GM06990 (cell line): ENCODE measurements around the gene SMYD1.

Experiments used
- DNase-seq: peaks from one replicate; pipeline ENCODE4 v3.0.0-alpha.2; 2011; ENCODE audit not compliant: insufficient read length; ENCODE audit errors: extremely low read depth
- H3K27me3 ChIP-seq: replicated peaks from 2 replicates; pipeline ENCODE4 v1.6.0; 2011; ENCODE audit warnings: low read length; ENCODE audit not compliant: control insufficient read depth, insufficient read depth
- H3K36me3 ChIP-seq: 2 replicates; pipeline ENCODE4 v1.5.1; 2011; ENCODE audit warnings: low read length; ENCODE audit not compliant: control insufficient read depth, insufficient read depth
- H3K4me3 ChIP-seq: replicated peaks from 2 replicates; pipeline ENCODE4 v1.5.1; 2011; ENCODE audit warnings: low read depth, mild to moderate bottlenecking, control low read depth, low read length
- CTCF ChIP-seq: IDR thresholded peaks from 2 replicates; pipeline ENCODE4 v1.5.1; 2011; ENCODE audit warnings: low read length, control low read depth, mild to moderate bottlenecking, inconsistent platforms; ENCODE audit not compliant: insufficient read depth, poor library complexity, severe bottlenecking

SMYD1 gene

GRCh38 chr2:88068044-88068443 lies 419 bp downstream of the SMYD1 start:
- H3K4me3 ChIP-seq = no peak overlapping the region
- no peaks in the 10 kb centered on the region for H3K36me3 ChIP-seq
- no peak for DNase-seq
- H3K27me3 ChIP-seq = no peaks in the 10 kb centered on the region
- no peak for TF ChIP-seq CTCF

GRCh38 chr2:88069117-88069516 lies 1.5 kb downstream of the SMYD1 start:
- DNase-seq = no peak
- H3K4me3 ChIP-seq = no peak overlapping the region
- no peaks in the 10 kb centered on the region for H3K36me3 ChIP-seq
- no peaks in the 10 kb centered on the region for H3K27me3 ChIP-seq
- no peak for TF ChIP-seq CTCF

GRCh38 chr2:88070055-88070454 lies 2.4 kb downstream of the SMYD1 start:
- H3K27me3 ChIP-seq = no peaks in the 10 kb centered on the region
- H3K4me3 ChIP-seq = no peak overlapping the region
- no peak for DNase-seq
- H3K36me3 ChIP-seq = no peaks in the 10 kb centered on the region
- no peak for TF ChIP-seq CTCF

GRCh38 chr2:88071365-88071764 lies 3.7 kb downstream of the SMYD1 start:
- no peak for DNase-seq
- Histone ChIP-seq H3K36me3 (no peaks in the 10 kb centered on the region), H3K27me3 (no peaks in the 10 kb centered on the region), H3K4me3 (no peak overlapping the region)
- TF ChIP-seq CTCF = no peak

GRCh38 chr2:88074150-88074549 lies 6.5 kb downstream of the SMYD1 start:
- H3K4me3 ChIP-seq = no peak overlapping the region
- DNase-seq = no peak
- H3K36me3 ChIP-seq = no peaks in the 10 kb centered on the region
- TF ChIP-seq CTCF = no peak
- no peaks in the 10 kb centered on the region for H3K27me3 ChIP-seq

GRCh38 chr2:88074854-88075292 lies 7.2 kb downstream of the SMYD1 start:
- no peak for DNase-seq
- Histone ChIP-seq H3K27me3 (no peaks in the 10 kb centered on the region), H3K36me3 (no peaks in the 10 kb centered on the region), H3K4me3 (no peak overlapping the region)
- no peak for TF ChIP-seq CTCF
